GM19240 (cell line): ENCODE measurements around the gene PRKAR2A.

Experiments
- DNase-seq: peaks from one replicate; pipeline ENCODE4 v3.0.0; 2011; ENCODE audit warnings: low spot score; ENCODE audit not compliant: insufficient read length

Gene PRKAR2A

GRCh38 chr3:48847504-48848423, at the start of gene PRKAR2A:
Gene PRKAR2A, minus strand, starts transcription at chr3:48847874. Its CDS starts 278 bp downstream, at chr3:48847596.
- peak; percentile 82 for DNase-seq

DNA sequence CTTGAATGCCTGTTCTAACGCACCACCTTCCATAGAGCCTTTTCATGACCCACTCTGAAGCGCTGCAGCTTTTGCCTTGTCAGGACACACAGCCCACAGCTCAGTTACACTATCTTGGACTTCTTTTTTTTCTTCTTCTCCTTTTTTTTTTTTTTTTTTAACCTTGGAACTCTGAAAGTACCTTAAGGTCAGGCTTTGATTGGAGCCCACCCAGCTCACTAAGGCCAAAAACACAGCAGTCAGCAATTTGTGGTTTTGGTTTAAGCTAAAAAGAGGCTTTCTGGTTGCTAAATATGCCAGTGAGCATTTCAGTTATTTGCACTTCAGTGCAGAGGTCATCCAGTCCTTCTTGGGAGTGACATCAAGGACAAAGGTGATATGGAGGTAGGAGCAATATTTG, 49.3 kb upstream of the PRKAR2A start:
- DNase-seq, result no peak

DNA sequence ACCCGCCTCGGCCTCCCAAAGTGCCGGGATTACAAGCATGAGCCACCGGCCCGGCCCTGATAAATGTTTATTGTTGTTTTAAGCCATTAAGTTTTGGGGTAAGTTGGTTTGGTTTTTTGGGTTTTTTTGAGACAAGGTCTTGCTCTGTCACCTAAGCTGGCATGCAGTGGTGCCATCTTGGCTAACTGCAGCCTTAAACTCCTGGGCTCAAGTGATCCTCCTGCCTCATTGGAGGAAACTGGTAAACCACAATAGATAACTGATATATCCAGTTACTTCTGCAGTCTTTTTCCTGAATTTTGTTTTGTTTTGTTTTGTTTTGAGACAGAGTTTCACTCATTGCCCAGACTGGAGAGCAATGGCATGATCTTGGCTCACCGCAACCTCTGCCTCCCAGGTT, 46.8 kb upstream of the PRKAR2A start:
- DNase-seq, result no peak

DNA sequence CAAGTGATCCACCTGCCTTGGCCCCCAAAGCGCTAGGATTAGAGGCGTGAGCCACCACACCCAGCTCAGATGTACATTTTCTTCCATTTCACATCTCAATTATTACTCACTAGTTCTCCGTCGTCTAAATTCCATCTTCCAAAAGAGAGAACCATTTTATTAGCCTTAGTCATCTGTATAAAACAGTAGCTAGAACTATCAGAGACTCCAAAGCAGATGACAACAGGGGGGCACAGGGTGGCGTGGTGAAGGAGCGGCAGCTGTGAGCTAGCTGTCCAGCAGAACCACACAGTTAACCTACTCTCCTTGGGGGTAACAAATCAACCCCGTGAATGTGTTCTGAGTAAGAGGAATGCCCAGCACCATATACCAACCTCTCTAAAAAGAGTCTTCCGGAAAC, 43.9 kb upstream of the PRKAR2A start:
- no peak for DNase-seq

- no peak for DNase-seq
Measured at GRCh38 chr3:48885753-48886152, 38.1 kb upstream of the PRKAR2A start.

DNA sequence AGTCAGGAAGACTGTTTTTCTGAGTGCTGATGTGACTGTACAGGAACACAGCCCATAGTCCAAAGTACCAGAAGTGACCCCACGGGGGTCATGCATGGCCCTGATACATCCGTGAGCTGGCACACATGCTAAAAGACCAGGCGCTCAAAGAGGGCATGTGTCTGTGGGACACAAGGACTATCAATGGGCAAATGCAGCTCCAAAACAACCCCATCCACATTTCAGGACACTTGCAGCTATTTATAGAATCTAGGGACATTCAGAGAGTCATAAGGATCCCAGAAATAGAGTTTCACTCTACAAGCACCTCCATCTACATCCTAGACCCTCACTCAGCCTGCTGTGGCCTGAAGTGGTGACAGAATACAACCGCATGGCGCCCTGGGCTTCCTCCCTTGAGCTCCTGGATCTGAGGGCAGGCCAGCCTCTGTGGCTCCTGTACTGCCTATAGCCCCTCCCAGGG, 34.0 kb upstream of the PRKAR2A start:
- no peak for DNase-seq

GRCh38 chr3:48881006-48881405, 33.3 kb upstream of the PRKAR2A start:
- no peak for DNase-seq

DNA sequence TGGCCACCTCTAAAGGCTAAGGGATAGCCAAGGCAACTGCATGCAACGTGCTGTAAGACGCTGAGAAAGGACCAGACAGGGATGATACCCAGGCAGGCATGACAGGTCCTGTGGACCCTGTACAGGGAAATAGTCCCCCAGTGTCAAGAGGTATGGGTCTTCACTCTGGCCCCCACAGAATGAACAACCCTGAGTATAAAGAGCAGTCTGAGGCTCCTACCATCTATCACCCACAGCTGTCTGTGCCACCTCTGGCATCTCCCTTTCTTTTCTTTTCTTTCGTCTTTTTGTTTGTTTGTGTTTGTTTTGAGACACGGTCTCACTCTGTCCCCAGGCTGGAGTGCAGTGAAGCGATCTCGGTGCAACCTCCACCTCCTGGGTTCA, 32.3 kb upstream of the PRKAR2A start:
- no peak for DNase-seq

- no peak for DNase-seq
Measured at GRCh38 chr3:48879307-48879993, 31.8 kb upstream of the PRKAR2A start.

GRCh38 chr3:48877671-48878070, 30.0 kb upstream of the PRKAR2A start:
- DNase-seq, result no peak

- no peak for DNase-seq
Measured at GRCh38 chr3:48863122-48863521, 15.4 kb upstream of the PRKAR2A start.

GRCh38 chr3:48859206-48859605, 11.5 kb upstream of the PRKAR2A start:
- DNase-seq, result no peak

- DNase-seq, result no peak
Measured at GRCh38 chr3:48858709-48859108, 11.0 kb upstream of the PRKAR2A start.

DNA sequence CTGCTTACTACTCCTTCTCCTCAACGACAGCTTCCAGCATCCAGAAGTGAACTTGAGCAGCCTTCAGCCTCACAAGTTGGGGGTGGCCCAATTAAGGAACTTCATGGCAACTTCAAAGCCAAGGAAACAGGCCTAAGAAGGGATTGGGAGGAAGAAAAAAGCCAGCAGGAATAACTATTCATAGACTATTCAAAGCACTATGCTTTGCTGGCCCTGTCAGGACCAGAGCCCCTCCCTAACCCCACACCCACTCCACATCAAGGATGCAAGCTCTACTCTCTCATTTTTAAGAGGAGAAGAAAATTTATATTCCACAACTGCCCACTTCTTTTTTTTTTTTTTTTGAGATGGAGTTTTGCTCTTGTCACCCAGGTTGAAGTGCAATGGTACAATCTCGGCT, 10.0 kb upstream of the PRKAR2A start:
- DNase-seq, result no peak

- DNase-seq, result no peak
Measured at GRCh38 chr3:48856469-48856868, 8.8 kb upstream of the PRKAR2A start.

- no peak for DNase-seq
Measured at GRCh38 chr3:48855681-48856447, 8.2 kb upstream of the PRKAR2A start.

GRCh38 chr3:48852151-48852550, 4.5 kb upstream of the PRKAR2A start:
- no peak for DNase-seq

GRCh38 chr3:48851407-48851806, 3.7 kb upstream of the PRKAR2A start:
- DNase-seq, result no peak

DNA sequence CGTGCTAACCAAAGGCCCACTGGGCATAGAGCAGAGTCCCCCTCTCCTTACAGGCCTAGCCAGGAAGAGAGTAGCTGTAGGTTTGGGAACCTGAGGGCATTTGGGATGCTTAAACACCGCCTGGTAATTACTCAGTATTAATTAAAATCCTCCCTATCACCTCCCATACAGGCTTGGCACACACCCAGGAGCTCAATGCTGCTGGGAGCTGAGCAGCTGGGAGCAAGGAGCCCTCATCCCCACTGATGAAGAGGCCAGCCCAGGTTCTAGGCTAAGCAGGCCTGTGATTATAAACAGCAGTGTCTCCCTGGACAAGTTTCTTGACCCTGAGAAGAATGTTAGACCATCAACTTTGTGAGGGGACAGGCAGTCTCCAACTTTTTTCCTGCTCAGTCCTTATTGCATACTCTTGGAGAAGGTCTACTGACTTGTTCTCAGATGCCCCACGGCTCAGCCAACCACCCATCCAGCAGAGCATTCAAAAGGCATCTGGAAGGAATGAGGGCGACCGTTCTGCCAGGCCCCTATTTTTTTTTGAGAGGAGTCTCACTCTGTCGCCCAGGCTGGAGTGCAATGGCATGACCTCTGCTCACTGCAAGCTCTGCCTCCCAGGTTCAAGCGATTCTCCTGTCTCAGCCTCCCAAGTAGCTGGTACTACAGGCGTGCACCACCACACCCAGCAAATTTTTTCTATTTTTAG, 1.3 kb upstream of the PRKAR2A start:
- DNase-seq, result no peak

DNA sequence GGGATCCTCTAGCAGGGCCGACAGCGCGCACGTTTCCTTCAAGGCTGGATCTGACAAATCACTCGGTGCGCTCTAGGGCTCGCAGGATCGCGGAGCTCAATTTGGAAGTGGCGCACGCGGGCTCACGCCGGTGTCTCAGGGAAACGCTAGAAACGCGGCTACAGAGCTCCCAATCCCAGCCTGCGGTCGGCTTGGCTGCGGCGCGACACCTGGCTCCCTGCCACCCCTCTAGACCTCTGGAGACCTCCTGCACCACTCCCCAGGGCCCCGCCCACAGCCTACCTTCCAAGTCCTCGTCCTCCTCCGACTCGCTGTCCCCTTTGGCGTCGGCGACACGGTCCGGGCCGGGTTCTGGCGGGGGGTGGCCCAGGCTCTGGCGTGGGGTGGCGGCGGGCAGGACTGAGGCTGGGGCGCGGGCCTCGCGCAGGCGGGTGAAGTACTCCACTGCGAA, 596 bp downstream of the PRKAR2A start:
- no peak for DNase-seq

- no peak for DNase-seq
Measured at GRCh38 chr3:48845170-48845569, 2.5 kb downstream of the PRKAR2A start.
